Measurements from ENCODE around the gene AMPH.

The AMPH gene

GRCh38 chr7:38548605-38549004, 82.6 kb downstream of the AMPH start:
- no peak for TF ChIP-seq CTCF (IDR thresholded peaks at IDR 0.05)

GRCh38 chr7:38546763-38547162, 84.4 kb downstream of the AMPH start:
- Histone ChIP-seq H3K36me3 (no peaks in the 10 kb centered on the region), H3K27ac (no peak overlapping the region), H3K27me3 (peaks cover 2% of the 10 kb centered on the region), H3K9me3 (no peaks in the 10 kb centered on the region), H3K4me1 (ENCODE audit: control insufficient read depth in 1 of 2, insufficient read depth in 1 of 2, low read depth in 1 of 2, low read length in 1 of 2) (no peaks in the 10 kb centered on the region), H3K4me3 (ENCODE audit: low read depth in 1 of 2, low read length in 1 of 2) (no peak overlapping the region)
- TF ChIP-seq CTCF (IDR thresholded peaks at IDR 0.05) = no peak

More at GRCh38 chr7:38548605-38549004, 82.6 kb downstream of the AMPH start:
- Histone ChIP-seq H3K27ac (no peak overlapping the region), H3K4me3 (ENCODE audit: low read depth in 1 of 2, low read length in 1 of 2) (no peak overlapping the region), H3K9me3 (no peaks in the 10 kb centered on the region), H3K36me3 (no peaks in the 10 kb centered on the region), H3K4me1 (ENCODE audit: control insufficient read depth in 1 of 2, insufficient read depth in 1 of 2, low read depth in 1 of 2, low read length in 1 of 2) (no peaks in the 10 kb centered on the region), H3K27me3 (peaks cover 2% of the 10 kb centered on the region)

DNA sequence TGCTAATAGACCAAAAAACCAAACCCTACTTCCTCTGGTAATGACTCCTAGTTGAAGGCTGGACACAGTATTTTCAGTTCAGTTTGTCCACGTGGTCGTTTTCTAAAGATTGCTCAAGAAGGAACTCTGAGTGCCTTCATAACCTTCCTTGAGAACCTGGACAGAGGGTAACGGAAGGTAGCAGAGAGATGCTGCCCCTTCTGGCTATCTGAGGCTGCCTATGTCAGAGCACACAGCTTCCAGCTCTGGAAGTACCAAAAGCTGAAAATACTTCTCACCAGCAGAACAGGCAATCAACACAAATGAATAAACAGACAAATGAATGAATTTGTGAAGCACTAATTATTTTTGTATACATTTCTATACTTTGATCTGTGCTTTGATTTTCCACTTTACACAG, 85.2 kb downstream of the AMPH start:
- Histone ChIP-seq H3K27me3 (peaks cover 2% of the 10 kb centered on the region), H3K4me3 (ENCODE audit: low read depth in 1 of 2, low read length in 1 of 2) (no peak overlapping the region), H3K4me1 (ENCODE audit: control insufficient read depth in 1 of 2, insufficient read depth in 1 of 2, low read depth in 1 of 2, low read length in 1 of 2) (no peaks in the 10 kb centered on the region), H3K36me3 (no peaks in the 10 kb centered on the region), H3K9me3 (no peaks in the 10 kb centered on the region), H3K27ac (no peak overlapping the region)
- no peak for TF ChIP-seq CTCF (IDR thresholded peaks at IDR 0.05)

GRCh38 chr7:38542156-38542555, 89.0 kb downstream of the AMPH start:
- Histone ChIP-seq H3K36me3 (no peaks in the 10 kb centered on the region), H3K9me3 (no peaks in the 10 kb centered on the region), H3K4me1 (ENCODE audit: control insufficient read depth in 1 of 2, insufficient read depth in 1 of 2, low read depth in 1 of 2, low read length in 1 of 2) (no peaks in the 10 kb centered on the region), H3K27me3 (peaks cover 4% of the 10 kb centered on the region), H3K27ac (no peak overlapping the region), H3K4me3 (ENCODE audit: low read depth in 1 of 2, low read length in 1 of 2) (no peak overlapping the region)
- TF ChIP-seq CTCF (IDR thresholded peaks at IDR 0.05) = no peak

GRCh38 chr7:38541440-38541839, 89.7 kb downstream of the AMPH start:
- Histone ChIP-seq H3K4me1 (ENCODE audit: control insufficient read depth in 1 of 2, insufficient read depth in 1 of 2, low read depth in 1 of 2, low read length in 1 of 2) (no peaks in the 10 kb centered on the region), H3K36me3 (no peaks in the 10 kb centered on the region), H3K4me3 (ENCODE audit: low read depth in 1 of 2, low read length in 1 of 2) (no peak overlapping the region), H3K27ac (no peak overlapping the region), H3K9me3 (no peaks in the 10 kb centered on the region), H3K27me3 (peaks cover 4% of the 10 kb centered on the region)
- TF ChIP-seq CTCF (IDR thresholded peaks at IDR 0.05) = no peak

Measured in neutrophil (primary cell).